H1 (cell line): Measurements from ENCODE around the gene ZNF609. TPM values are rescaled to one million over a fixed set of nuclear protein-coding genes. Genes with fewer than 3 reads are reported as not detected.

Experiments used
- CTCF ChIA-PET: fragments of 300-600 bp; sonication (Branson Sonifier 250); formaldehyde crosslinking; loops from one replicate; lab custom pipeline; 2021; ENCODE audit not compliant: partially characterized antibody; lab: Charles Lee
- POLR2A ChIA-PET: fragments of 300-600 bp; sonication (Branson Sonifier 250); formaldehyde crosslinking; loops from one replicate; lab custom pipeline; 2021; ENCODE audit warnings: inconsistent platforms; ENCODE audit not compliant: partially characterized antibody; lab: Charles Lee
- DNase-seq, 2 experiments: peaks; one replicate each; pipeline versions ENCODE4 v3.0.0 to v3.0.0-alpha.2; 2010 to 2022; ENCODE audit warnings: low spot score in 2 of 2, low read depth in 1 of 2, mixed read lengths in 1 of 2
- FAIRE-seq: peaks from 2 replicates; lab custom pipeline; 2011; peaks lifted over from hg19 to GRCh38; lab: Jason Lieb, UNC
- H2AFZ ChIP-seq: 2 replicates; pipeline ENCODE4 v1.8.1; 2012; ENCODE audit warnings: low read length, inconsistent platforms
- H2AK5ac ChIP-seq: 2 replicates; pipeline ENCODE4 v1.6.1; 2013; ENCODE audit warnings: low read depth, low read length
- H2BK120ac ChIP-seq: replicated peaks from 2 replicates; pipeline ENCODE3; 2013; ENCODE audit warnings: low read depth, low read length, inconsistent platforms
- H2BK12ac ChIP-seq: 2 replicates; pipeline ENCODE4 v1.6.1; 2013; ENCODE audit warnings: low read depth, low read length
- H2BK15ac ChIP-seq: 2 replicates; pipeline ENCODE4 v1.6.1; 2013; ENCODE audit warnings: low read length
- H2BK20ac ChIP-seq: 2 replicates; pipeline ENCODE4 v1.6.1; 2013; ENCODE audit warnings: low read length
- H2BK5ac ChIP-seq: 2 replicates; pipeline ENCODE4 v1.6.1; 2013; ENCODE audit warnings: low read depth, low read length
- H3K14ac ChIP-seq: 2 replicates; pipeline ENCODE4 v1.6.1; 2013; ENCODE audit warnings: inconsistent platforms; ENCODE audit not compliant: insufficient read length
- H3K18ac ChIP-seq: 2 replicates; pipeline ENCODE4 v1.6.1; 2013; ENCODE audit warnings: low read length; ENCODE audit errors: extremely low read depth
- H3K23ac ChIP-seq: 2 replicates; pipeline ENCODE4 v1.6.1; 2013; ENCODE audit warnings: inconsistent platforms; ENCODE audit not compliant: insufficient read length
- H3K23me2 ChIP-seq: 2 replicates; pipeline ENCODE4 v1.6.1; 2013; ENCODE audit warnings: low read depth, low read length
- H3K27ac ChIP-seq: 2 replicates; pipeline ENCODE4 v1.6.1; 2011; ENCODE audit warnings: low read depth, low read length, inconsistent platforms
- H3K27me3 ChIP-seq, 4 experiments: replicated peaks in 1 of 4; 1 replicate in 1 of 4; 2 replicates in 3 of 4; pipeline versions ENCODE4 v1.6.1 to v1.8.1; 2011 to 2013; ENCODE audit warnings: low read length in 3 of 4, mild to moderate bottlenecking in 3 of 4, inconsistent platforms in 2 of 4, mixed read lengths in 2 of 4, moderate library complexity in 1 of 4; ENCODE audit not compliant: control insufficient read depth in 3 of 4, insufficient read depth in 3 of 4; ENCODE audit errors: extremely low read depth in 1 of 4
- H3K36me3 ChIP-seq, 4 experiments: 2 replicates each; pipeline versions ENCODE4 v1.6.1 to v1.8.1; 2011 to 2013; ENCODE audit warnings: mild to moderate bottlenecking in 4 of 4, low read length in 3 of 4, moderate library complexity in 2 of 4, control low read depth in 1 of 4, inconsistent platforms in 1 of 4; ENCODE audit not compliant: insufficient read depth in 4 of 4, control insufficient read depth in 2 of 4
- H3K4ac ChIP-seq: replicated peaks from 2 replicates; pipeline ENCODE3; 2013; ENCODE audit warnings: low read length, low read depth, mixed read lengths, inconsistent platforms; ENCODE audit not compliant: insufficient read length
- H3K4me1 ChIP-seq, 4 experiments: replicated peaks in 1 of 4; 1 replicate in 1 of 4; 2 replicates in 3 of 4; pipeline versions ENCODE4 v1.6.1 to v1.8.1; 2011 to 2013; ENCODE audit warnings: low read length in 3 of 4, inconsistent platforms in 2 of 4, mixed read lengths in 1 of 4; ENCODE audit not compliant: insufficient read depth in 4 of 4, control insufficient read depth in 3 of 4
- H3K4me2 ChIP-seq, 2 experiments: 2 replicates each; pipeline versions ENCODE4 v1.6.1 to v1.8.1; 2011 to 2013; ENCODE audit warnings: low read depth in 2 of 2, low read length in 2 of 2, control low read depth in 1 of 2, inconsistent platforms in 1 of 2, mild to moderate bottlenecking in 1 of 2; ENCODE audit not compliant: insufficient read depth in 1 of 2
- H3K4me3 ChIP-seq, 4 experiments: fragments of 200-600, 300-600 bp in 1 of 4; sonication (generic), shearing (Covaris generic), sonication (Bioruptor Twin) in 1 of 4; 2 replicates each; pipeline versions ENCODE4 v1.5.1 to v1.8.1; 2011 to 2016; ENCODE audit warnings: low read length in 4 of 4, low read depth in 3 of 4, control low read depth in 2 of 4, inconsistent platforms in 2 of 4, mild to moderate bottlenecking in 2 of 4, mixed read lengths in 1 of 4, moderate library complexity in 1 of 4; ENCODE audit not compliant: insufficient read depth in 2 of 4; ENCODE audit errors: extremely low read depth in 1 of 4
- H3K56ac ChIP-seq: replicated peaks from 2 replicates; pipeline ENCODE3; 2013; ENCODE audit warnings: low read depth, mild to moderate bottlenecking, mixed read lengths, low read length, inconsistent platforms; ENCODE audit not compliant: insufficient read length
- H3K79me1 ChIP-seq: 2 replicates; pipeline ENCODE4 v1.6.1; 2013; ENCODE audit warnings: low read depth, low read length, control low read depth
- H3K79me2 ChIP-seq, 2 experiments: 2 replicates each; pipeline versions ENCODE4 v1.6.1 to v1.8.1; 2012 to 2013; ENCODE audit warnings: low read length in 2 of 2, mild to moderate bottlenecking in 2 of 2, inconsistent platforms in 1 of 2; ENCODE audit not compliant: insufficient read depth in 2 of 2, control insufficient read depth in 1 of 2
- H3K9ac ChIP-seq, 4 experiments: replicated peaks in 1 of 4; 1 replicate in 1 of 4; 2 replicates in 3 of 4; pipeline versions ENCODE4 v1.6.1 to v1.8.1; 2011 to 2013; ENCODE audit warnings: low read depth in 3 of 4, low read length in 3 of 4, control low read depth in 2 of 4, mild to moderate bottlenecking in 2 of 4, moderate library complexity in 2 of 4, inconsistent platforms in 1 of 4; ENCODE audit errors: extremely low read depth in 1 of 4
- H3K9me3 ChIP-seq, 2 experiments: 2 replicates each; pipeline versions ENCODE4 v1.6.1 to v1.8.1; 2012 to 2013; ENCODE audit warnings: mild to moderate bottlenecking in 2 of 2, moderate library complexity in 2 of 2, control low read depth in 1 of 2, inconsistent platforms in 1 of 2, low read depth in 1 of 2, low read length in 1 of 2, mixed read lengths in 1 of 2; ENCODE audit not compliant: insufficient read depth in 2 of 2
- H4K20me1 ChIP-seq, 2 experiments: replicated peaks in 1 of 2; 2 replicates each; pipeline versions ENCODE3 to v1.8.1; 2011 to 2013; ENCODE audit warnings: inconsistent platforms in 2 of 2, low read length in 2 of 2, mild to moderate bottlenecking in 1 of 2; ENCODE audit not compliant: insufficient read depth in 2 of 2, control insufficient read depth in 1 of 2
- H4K5ac ChIP-seq: 2 replicates; pipeline ENCODE4 v1.6.1; 2013; ENCODE audit warnings: low read length, low read depth, mixed read lengths, inconsistent platforms; ENCODE audit not compliant: insufficient read length
- H4K8ac ChIP-seq: 2 replicates; pipeline ENCODE4 v1.8.0; 2013; ENCODE audit warnings: mild to moderate bottlenecking, moderate library complexity, low read length, inconsistent platforms; ENCODE audit not compliant: insufficient read depth; ENCODE audit errors: extremely low read depth
- H4K91ac ChIP-seq: replicated peaks from 2 replicates; pipeline ENCODE3; 2013; ENCODE audit warnings: low read length, mixed read lengths, inconsistent platforms; ENCODE audit not compliant: insufficient read length
- ASH2L ChIP-seq: fragments of 200-600, 300-600 bp; sonication (generic); IDR thresholded peaks from one replicate; pipeline ENCODE4 v1.7.1; 2017; ENCODE audit warnings: low read length
- EZH2 ChIP-seq: fragments of 200-600 bp; sonication (generic); IDR thresholded peaks from 2 replicates; pipeline ENCODE4 v1.7.1; 2012; ENCODE audit warnings: low read depth, mild to moderate bottlenecking, moderate library complexity, low read length, inconsistent platforms; ENCODE audit not compliant: severe bottlenecking
- JUN ChIP-seq: IDR thresholded peaks from 2 replicates; pipeline ENCODE4 v1.6.1; 2011; ENCODE audit warnings: low read depth, mild to moderate bottlenecking, improper control_type of control experiment, low read length
- RFX5 ChIP-seq: IDR thresholded peaks from 2 replicates; pipeline ENCODE4 v1.6.1; 2011; ENCODE audit warnings: low read depth, low read length, improper control_type of control experiment, borderline replicate concordance
- TCF12 ChIP-seq: IDR thresholded peaks from 2 replicates; pipeline ENCODE4 v1.6.1; 2011; ENCODE audit warnings: low read depth, mild to moderate bottlenecking, low read length
- WGBS, 2 experiments: shearing (Covaris generic) in 1 of 2; methylation state at CpG; one replicate each; pipeline versions ENCODE4 v1.1.6 to v1.1.7; 2013 to 2015; ENCODE audit warnings: low lambda C conversion rate in 2 of 2, mixed read lengths in 2 of 2, inconsistent platforms in 1 of 2, low coverage in 1 of 2, missing lambda C conversion rate in 1 of 2; ENCODE audit not compliant: insufficient replicate concordance in 2 of 2, insufficient coverage in 1 of 2, insufficient read length in 1 of 2; ENCODE audit errors: extremely low coverage in 1 of 2, missing lambda C conversion rate in 1 of 2; 5-methylcytosine and 5-hydroxymethylcytosine counted together
- polyA plus RNA-seq, 7 experiments: library from polyadenylated mRNA; depleted of rRNA in 3 of 7; stranded (reverse) in 5 of 7; unstranded in 2 of 7; fragments of >200 nt in 5 of 7; fragments of 200-250 nt in 2 of 7; gene quantifications; 1 replicate in 5 of 7; 2 replicates in 1 of 7; 4 replicates in 1 of 7; pipeline versions ENCODE4 v1.2.1 to v1.2.3, GENCODE V29; 2011 to 2013; ENCODE audit warnings: missing spikeins in 2 of 7, mixed read lengths in 2 of 7
- total RNA-seq: library from RNA; stranded (reverse); fragmentation: NEBNext Ultra II Directional; extraction: Animal tissue kit (Norgen Biotek cat#: 25700); gene quantifications from 2 replicates; pipeline ENCODE4 v1.2.1, GENCODE V29; 2021

Gene ZNF609
- total and polyA plus RNA-seq, 2 of the 8 experiments (the other 6 are each of a cell fraction or from before 2014, with no cell fraction given) = 15.5 to 47.8 TPM

DNA sequence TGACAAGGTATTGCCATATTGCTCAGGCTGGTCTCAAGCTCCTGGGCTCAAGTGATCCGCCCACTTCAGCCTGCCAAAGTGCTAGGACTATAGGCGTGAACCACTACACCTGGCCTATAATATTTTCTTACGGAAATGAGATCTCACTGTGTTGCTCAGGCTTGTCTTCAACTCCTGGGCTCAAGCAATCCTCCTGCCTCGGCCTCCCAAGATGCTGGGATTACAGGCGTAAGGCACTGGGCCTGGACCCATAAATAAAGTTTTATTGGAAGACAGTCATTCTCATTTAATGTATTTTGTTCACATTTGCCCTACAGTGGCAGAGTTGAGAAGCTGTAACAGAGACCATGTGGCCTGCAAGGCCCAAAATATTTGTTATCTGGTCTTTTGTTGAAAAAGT is 173.0 kb downstream of the ZNF609 start:
- Histone ChIP-seq H3K4me2 (no peak overlapping the region), H2BK15ac (no peak overlapping the region), H3K4me1 (peaks cover 9 to 21% (median 17%) of the 10 kb centered on the region in 4 experiments; a peak in 6 of 7 replicates), H3K14ac (no peak overlapping the region), H3K79me2 (peaks cover 4 to 60% of the 10 kb centered on the region in 2 experiments), H2BK20ac (no peak overlapping the region), H3K27me3 (no peaks in the 10 kb centered on the region), H3K36me3 (no peaks in the 10 kb centered on the region; a peak in 1 of 8 replicates), H3K23me2 (no peaks in the 10 kb centered on the region), H3K9ac (no peak overlapping the region), H4K20me1 (no peaks in the 10 kb centered on the region), H4K5ac (no peak overlapping the region), H3K18ac (no peak overlapping the region), H4K8ac (no peak overlapping the region), H2BK120ac (no peak overlapping the region), H3K27ac (peak overlapping the region; percentile 30), H2BK12ac (no peak overlapping the region; the same call in 1 of the 2 replicates), H2BK5ac (no peak overlapping the region), H2AK5ac (no peak overlapping the region; the same call in 1 of the 2 replicates), H2AFZ (no peak overlapping the region), H3K79me1 (peaks cover 4% of the 10 kb centered on the region), H3K4me3 (no peak overlapping the region), H3K23ac (no peak overlapping the region), H4K91ac (no peak overlapping the region), H3K4ac (no peak overlapping the region), H3K56ac (no peak overlapping the region), H3K9me3 (peaks cover 0 to 3% of the 10 kb centered on the region in 2 experiments; a peak in 2 of 4 replicates)
- FAIRE-seq = no peak
- CTCF ChIA-PET = interaction anchor here (1.6 to 3.7 kb wide), 3 partner anchors 9 to 20 kb away, joined by 4 to 13 read pairs (median 5); no protein-coding TSS in a partner anchor
- WGBS, 2 experiments = 93% methylated on average over 5 of the region's 5 CpGs; no CpG with 5 or more reads in 1 of the 2 experiments
- POLR2A ChIA-PET = interaction anchor here (1.3 to 4.1 kb wide), 4 partner anchors 14 to 173 kb away, joined by 3 to 25 read pairs (median 4); partner anchors contain the start of gene ZNF609
- TF ChIP-seq ASH2L = no peak
- no peak for TF ChIP-seq JUN
- TF ChIP-seq TCF12 = no peak
- no peak for TF ChIP-seq EZH2
- no peak for TF ChIP-seq RFX5
- no peak for DNase-seq
